IMR-90 (cell line): ENCODE results near the gene NPAS3. TPM values are rescaled to one million over a fixed set of nuclear protein-coding genes. Genes with fewer than 3 reads are reported as not detected.

ENCODE experiments used
- ATAC-seq: fragments of 200-7000 bp; cut with Tn5 transposase; 2 replicates; pipeline ENCODE4 v1.9.1; 2020; ENCODE audit warnings: low read depth, mild to moderate bottlenecking, moderate library complexity
- BruUV-seq: library from RNA; stranded (reverse); fragments of 400-500 nt; replicated peaks from 2 replicates; lab custom pipeline; 2021; lab: Mats Ljungman, UMichigan
- CTCF ChIA-PET: fragments of 300-600 bp; formaldehyde crosslinking; extraction: SDS; loops from one replicate; lab custom pipeline; 2021; ENCODE audit warnings: antibody characterized with exemption; lab: Yijun Ruan, JAX
- POLR2A ChIA-PET: fragments of 300-600 bp; sonication (Branson Sonifier 250); formaldehyde crosslinking; loops from one replicate; lab custom pipeline; 2022; ENCODE audit warnings: antibody characterized with exemption; ENCODE audit not compliant: unreplicated experiment; lab: Charles Lee
- DNase-seq: peaks from one replicate; pipeline ENCODE4 v3.0.0; 2013
- H2AFZ ChIP-seq: replicated peaks from 2 replicates; pipeline ENCODE3; 2013; ENCODE audit warnings: low read length, mild to moderate bottlenecking; ENCODE audit not compliant: poor library complexity
- H2AK5ac ChIP-seq: 2 replicates; pipeline ENCODE4 v1.6.1; 2013; ENCODE audit warnings: low read depth, low read length, inconsistent platforms
- H2AK9ac ChIP-seq: replicated peaks from 2 replicates; pipeline ENCODE3; 2013; ENCODE audit warnings: mild to moderate bottlenecking, low read depth, low read length, moderate library complexity; ENCODE audit not compliant: poor library complexity
- H2BK120ac ChIP-seq: 2 replicates; pipeline ENCODE4 v1.6.1; 2013; ENCODE audit warnings: low read depth, low read length, inconsistent platforms
- H2BK15ac ChIP-seq: 3 replicates; pipeline ENCODE4 v1.6.1; 2013; ENCODE audit warnings: low read depth, low read length, inconsistent platforms
- H2BK20ac ChIP-seq: 2 replicates; pipeline ENCODE4 v1.6.1; 2013; ENCODE audit warnings: low read depth, mild to moderate bottlenecking, inconsistent platforms, low read length, moderate library complexity
- H2BK5ac ChIP-seq: 2 replicates; pipeline ENCODE4 v1.6.1; 2013; ENCODE audit warnings: mild to moderate bottlenecking, low read depth, low read length, inconsistent platforms; ENCODE audit not compliant: poor library complexity, severe bottlenecking
- H3K14ac ChIP-seq: replicated peaks from 2 replicates; pipeline ENCODE4 v1.6.1; 2013; ENCODE audit warnings: low read depth, low read length, inconsistent platforms
- H3K18ac ChIP-seq: 2 replicates; pipeline ENCODE4 v1.6.1; 2013; ENCODE audit warnings: low read depth, low read length, control low read depth
- H3K23ac ChIP-seq: 2 replicates; pipeline ENCODE4 v1.6.1; 2013; ENCODE audit warnings: low read depth, low read length, inconsistent platforms
- H3K27ac ChIP-seq: 2 replicates; pipeline ENCODE4 v1.5.1; 2013; ENCODE audit warnings: mild to moderate bottlenecking, control low read depth, low read length; ENCODE audit not compliant: insufficient read depth
- H3K27me3 ChIP-seq: 2 replicates; pipeline ENCODE4 v1.6.1; 2013; ENCODE audit warnings: low read length; ENCODE audit not compliant: control insufficient read depth, insufficient read depth
- H3K36me3 ChIP-seq: 2 replicates; pipeline ENCODE4 v1.6.1; 2013; ENCODE audit warnings: low read length, mixed read lengths; ENCODE audit not compliant: control insufficient read depth, insufficient read depth
- H3K4ac ChIP-seq: 2 replicates; pipeline ENCODE4 v1.6.1; 2013; ENCODE audit warnings: low read depth, low read length, inconsistent platforms
- H3K4me1 ChIP-seq: 2 replicates; pipeline ENCODE4 v1.6.1; 2013; ENCODE audit warnings: low read length, mixed read lengths; ENCODE audit not compliant: control insufficient read depth, insufficient read depth
- H3K4me2 ChIP-seq: 2 replicates; pipeline ENCODE4 v1.6.1; 2013; ENCODE audit warnings: low read depth, mild to moderate bottlenecking, control low read depth, low read length, moderate library complexity
- H3K4me3 ChIP-seq: 2 replicates; pipeline ENCODE4 v1.5.1; 2013; ENCODE audit warnings: low read depth, mild to moderate bottlenecking, control low read depth, low read length, moderate library complexity; ENCODE audit not compliant: insufficient read depth
- H3K56ac ChIP-seq: 2 replicates; pipeline ENCODE4 v1.6.1; 2013; ENCODE audit warnings: low read length, inconsistent platforms; ENCODE audit not compliant: insufficient read depth; ENCODE audit errors: extremely low read depth
- H3K79me1 ChIP-seq, 2 experiments: 2 replicates each; pipeline ENCODE4 v1.6.1; 2013; ENCODE audit warnings: low read length in 2 of 2, inconsistent platforms in 1 of 2, low read depth in 1 of 2
- H3K9ac ChIP-seq: 2 replicates; pipeline ENCODE4 v1.6.1; 2013; ENCODE audit warnings: low read depth, low read length, control low read depth
- H3K9me1 ChIP-seq: 2 replicates; pipeline ENCODE4 v1.6.1; 2013; ENCODE audit warnings: low read length, inconsistent platforms; ENCODE audit not compliant: insufficient read depth
- H3K9me3 ChIP-seq: 2 replicates; pipeline ENCODE4 v1.6.1; 2013; ENCODE audit warnings: low read length; ENCODE audit not compliant: control insufficient read depth, insufficient read depth
- H4K20me1 ChIP-seq: 2 replicates; pipeline ENCODE4 v1.6.1; 2013; ENCODE audit warnings: low read length, inconsistent platforms; ENCODE audit not compliant: insufficient read depth
- H4K5ac ChIP-seq: 2 replicates; pipeline ENCODE4 v1.6.1; 2013; ENCODE audit warnings: mild to moderate bottlenecking, low read depth, low read length, control low read depth
- H4K8ac ChIP-seq, 2 experiments: 2 replicates each; pipeline ENCODE4 v1.6.1; 2013; ENCODE audit warnings: low read depth in 2 of 2, low read length in 2 of 2, control low read depth in 1 of 2, inconsistent platforms in 1 of 2
- H4K91ac ChIP-seq: 2 replicates; pipeline ENCODE4 v1.6.1; 2013; ENCODE audit warnings: low read depth, low read length, inconsistent platforms; ENCODE audit not compliant: insufficient read depth
- CHD1 ChIP-seq: IDR thresholded peaks from 2 replicates; pipeline ENCODE4 v1.6.1; 2012; ENCODE audit warnings: low read depth, low read length, improper control_type of control experiment
- CTCF ChIP-seq: conservative IDR thresholded peaks from 2 replicates; pipeline ENCODE4 v1.5.1; 2012; ENCODE audit warnings: mild to moderate bottlenecking, low read depth, low read length, improper control_type of control experiment
- MAFK ChIP-seq: IDR thresholded peaks from 2 replicates; pipeline ENCODE4 v1.6.1; 2012; ENCODE audit warnings: low read depth, low read length, improper control_type of control experiment
- MAZ ChIP-seq: IDR thresholded peaks from 2 replicates; pipeline ENCODE4 v1.6.1; 2012; ENCODE audit warnings: low read depth, mild to moderate bottlenecking, low read length, improper control_type of control experiment, moderate library complexity, borderline replicate concordance
- MXI1 ChIP-seq: IDR thresholded peaks from 2 replicates; pipeline ENCODE4 v1.6.1; 2012; ENCODE audit warnings: low read depth, mild to moderate bottlenecking, low read length, moderate library complexity, borderline replicate concordance
- POLR2A ChIP-seq: IDR thresholded peaks from 2 replicates; pipeline ENCODE4 v1.6.1; 2012; ENCODE audit warnings: mild to moderate bottlenecking, low read depth, low read length
- SMC3 ChIP-seq: fragments of 150-350 bp; IDR thresholded peaks from 2 replicates; pipeline ENCODE4 v1.6.1; 2016; ENCODE audit warnings: low read depth, mild to moderate bottlenecking, antibody characterized with exemption, low read length, moderate library complexity
- WGBS, 2 experiments: methylation state at CpG; one replicate each; pipeline versions ENCODE4 v1.1.5 to v1.1.7; 2013; ENCODE audit warnings: missing lambda C conversion rate in 2 of 2; ENCODE audit not compliant: insufficient read length in 1 of 2; ENCODE audit errors: extremely low coverage in 2 of 2; 5-methylcytosine and 5-hydroxymethylcytosine counted together
- dilution Hi-C: fragments of 300-500 bp; cut with HindIII; formaldehyde crosslinking; loops from one replicate; pipeline ENCODE4 v1.14.3; 2018; ENCODE audit warnings: low sequenced_read_pairs; ENCODE audit not compliant: unreplicated experiment
- in situ Hi-C: fragments of 300-500 bp; cut with MboI; formaldehyde crosslinking; loops from 3 replicates; pipeline ENCODE4 v1.14.3; 2019; ENCODE audit warnings: low sequenced_read_pairs, inconsistent platforms, mixed read lengths
- intact Hi-C: fragments of 100-400 bp; cut with micrococcal nuclease; formaldehyde crosslinking; loops from 2 replicates; pipeline ENCODE4 v1.10.0; 2022
- polyA plus RNA-seq, 3 experiments: library from polyadenylated mRNA; depleted of rRNA; stranded (reverse); fragments of >200 nt; gene quantifications; 2 replicates each; pipeline ENCODE4 v1.2.3, GENCODE V29; 2012; ENCODE audit warnings: low replicate concordance in 1 of 3
- total RNA-seq: library from RNA; depleted of rRNA; stranded (reverse); fragments of >200 nt; gene quantifications from 2 replicates; pipeline ENCODE4 v1.2.3, GENCODE V29; 2012

NPAS3 gene
- total and polyA plus RNA-seq, 2 of the 4 experiments (the other 2 are of a cell fraction), result not detected

GRCh38 chr14:33622496-33622895, 683.8 kb downstream of the NPAS3 start:
- Histone ChIP-seq H3K9ac (no peak overlapping the region), H3K4me3 (no peak overlapping the region), H2BK15ac (no peak overlapping the region), H3K4ac (no peak overlapping the region), H4K91ac (no peak overlapping the region), H2BK5ac (no peak overlapping the region), H2BK120ac (no peak overlapping the region), H3K23ac (no peak overlapping the region), H4K20me1 (no peaks in the 10 kb centered on the region), H3K18ac (no peak overlapping the region), H4K5ac (no peak overlapping the region), H3K4me2 (no peak overlapping the region), H2AFZ (no peak overlapping the region), H4K8ac (no peak overlapping the region), H3K56ac (no peak overlapping the region), H3K14ac (no peak overlapping the region), H2AK9ac (no peak overlapping the region), H3K27me3 (no peaks in the 10 kb centered on the region; the same call in 1 of the 2 replicates), H3K9me1 (no peaks in the 10 kb centered on the region), H3K79me1 (no peaks in the 10 kb centered on the region), H3K36me3 (no peaks in the 10 kb centered on the region), H2BK20ac (no peak overlapping the region), H3K4me1 (no peaks in the 10 kb centered on the region), H3K27ac (no peak overlapping the region), H3K9me3 (no peaks in the 10 kb centered on the region), H2AK5ac (no peak overlapping the region)
- TF ChIP-seq MAZ (no peak), MAFK (no peak), MXI1 (no peak), POLR2A (no peak), CHD1 (no peak), SMC3 (no peak), CTCF (no peak)
- ChIA-PET CTCF (no interaction called here), POLR2A (no interaction called here)
- DNase-seq (no peak), ATAC-seq (no peak)
- BruUV-seq, result no TSS peak
- dilution Hi-C loops (no loop called here), intact Hi-C loops (no loop called here), in situ Hi-C loops (no loop called here)
- no CpG with 5 or more reads among the region's 3 CpGs for WGBS, 2 experiments
